ENCODE data around the gene LCLAT1. TPM values are rescaled to one million over a fixed set of nuclear protein-coding genes. Genes with fewer than 3 reads are reported as not detected.

LCLAT1 gene
- total and polyA plus RNA-seq, 12 donors: 1.9 to 23.0 (median 14.6) TPM

- H3K36me3 ChIP-seq (replicated peaks in 1 of 2): no peaks in the 10 kb centered on the region
- H3K9me3 ChIP-seq (replicated peaks in 1 of 3): no peaks in the 10 kb centered on the region
- 91 to 97% (median 92%) methylated on average over 3 of the region's 3 CpGs for WGBS, 4 donors
- H3K27ac ChIP-seq: no peak overlapping the region
- no peaks in the 10 kb centered on the region for H3K4me1 ChIP-seq (replicated peaks in 1 of 2)
- intact Hi-C loops (cut with DNase I): no loop called here
- no peak overlapping the region for H3K4me3 ChIP-seq
- TF ChIP-seq CTCF (IDR thresholded peaks at IDR 0.05): no peak
- TF ChIP-seq POLR2A (IDR thresholded peaks at IDR 0.05): no peak
- H3K27me3 ChIP-seq: no peaks in the 10 kb centered on the region
- no peak for DNase-seq
These were observed 198.7 kb downstream of the LCLAT1 start for GRCh38 chr2:30645745-30646119.

GRCh38 chr2:30647752-30648457 is 200.9 kb downstream of the LCLAT1 start:
- intact Hi-C loops (cut with DNase I): no loop called here

GRCh38 chr2:30649278-30649677 is 202.2 kb downstream of the LCLAT1 start:
- no peak overlapping the region for H3K4me3 ChIP-seq
- H3K36me3 ChIP-seq (replicated peaks in 1 of 2): no peaks in the 10 kb centered on the region
- H3K4me1 ChIP-seq (replicated peaks in 1 of 2): no peaks in the 10 kb centered on the region
- DNase-seq: no peak
- 36 to 85% (median 56%) methylated on average over 3 to 4 of the region's 4 CpGs for WGBS, 4 donors
- no peak overlapping the region for H3K27ac ChIP-seq
- TF ChIP-seq POLR2A (IDR thresholded peaks at IDR 0.05) (no peak), CTCF (IDR thresholded peaks at IDR 0.05) (no peak)
- intact Hi-C loops (cut with DNase I): no loop called here
- no peaks in the 10 kb centered on the region for H3K9me3 ChIP-seq (replicated peaks in 1 of 3)
- no peaks in the 10 kb centered on the region for H3K27me3 ChIP-seq

More at GRCh38 chr2:30647752-30648457, 200.9 kb downstream of the LCLAT1 start:
- Histone ChIP-seq H3K27me3 (no peaks in the 10 kb centered on the region), H3K9me3 (replicated peaks in 1 of 3) (no peaks in the 10 kb centered on the region), H3K4me3 (no peak overlapping the region), H3K36me3 (replicated peaks in 1 of 2) (no peaks in the 10 kb centered on the region), H3K4me1 (replicated peaks in 1 of 2) (no peaks in the 10 kb centered on the region), H3K27ac (no peak overlapping the region)
- TF ChIP-seq POLR2A (IDR thresholded peaks at IDR 0.05) (no peak), CTCF (IDR thresholded peaks at IDR 0.05) (no peak)
- 82 to 91% (median 88%) methylated on average over 7 to 11 of the region's 11 CpGs for WGBS, 4 donors
- no peak for DNase-seq

- DNase-seq: no peak
- Histone ChIP-seq H3K27me3 (no peaks in the 10 kb centered on the region), H3K4me3 (no peak overlapping the region), H3K27ac (no peak overlapping the region), H3K4me1 (replicated peaks in 1 of 2) (no peaks in the 10 kb centered on the region), H3K36me3 (replicated peaks in 1 of 2) (no peaks in the 10 kb centered on the region), H3K9me3 (replicated peaks in 1 of 3) (no peaks in the 10 kb centered on the region)
- TF ChIP-seq POLR2A (IDR thresholded peaks at IDR 0.05) (no peak), CTCF (IDR thresholded peaks at IDR 0.05) (no peak)
- intact Hi-C loops (cut with DNase I): no loop called here
- 72 to 100% (median 79%) methylated on average over 4 to 5 of the region's 5 CpGs for WGBS, 4 donors
These were observed 202.8 kb downstream of the LCLAT1 start for GRCh38 chr2:30649828-30650227.

All from adrenal gland (tissue), 12 donors.